Vagina (tissue), 2 donors: ENCODE data around the gene STK35. TPM values are rescaled to one million over a fixed set of nuclear protein-coding genes. Genes with fewer than 3 reads are reported as not detected.

Experiments
- DNase-seq, 2 donors: peaks; one replicate each; pipeline ENCODE4 v3.0.0-alpha.2; 2017; ENCODE audit errors: extremely low spot score in 2 of 2
- H3K27ac ChIP-seq: fragments of 200-600 bp; sonication (generic); one replicate; pipeline ENCODE4 v1.5.1; 2019
- H3K27me3 ChIP-seq: fragments of 200-600 bp; sonication (generic); one replicate; pipeline ENCODE4 v1.5.1; 2019
- H3K36me3 ChIP-seq, 2 donors: fragments of 200-600 bp; sonication (generic); one replicate each; pipeline ENCODE4 v1.5.1; 2017 to 2019
- H3K4me1 ChIP-seq: fragments of 200-600 bp; sonication (generic); one replicate; pipeline ENCODE4 v1.5.1; 2019
- H3K4me3 ChIP-seq, 2 donors: fragments of 200-600 bp; sonication (generic); 1 replicate in 1 of 2; 2 replicates in 1 of 2; pipeline ENCODE4 v1.5.1; 2016 to 2019
- H3K9me3 ChIP-seq: fragments of 200-600 bp; sonication (generic); one replicate; pipeline ENCODE4 v1.5.1; 2019
- POLR2A ChIP-seq, 2 donors: fragments of 450-650 bp; IDR thresholded peaks; one replicate each; pipeline ENCODE4 v1.6.1; 2017; ENCODE audit warnings: antibody characterized with exemption in 2 of 2, mild to moderate bottlenecking in 2 of 2, moderate library complexity in 2 of 2
- POLR2AphosphoS5 ChIP-seq, 2 donors: sonication (generic); formaldehyde crosslinking; IDR thresholded peaks; one replicate each; pipeline ENCODE4 v1.9.0; 2017; ENCODE audit warnings: antibody characterized with exemption in 2 of 2, mild to moderate bottlenecking in 2 of 2, low read depth in 1 of 2; ENCODE audit not compliant: insufficient read depth in 1 of 2
- intact Hi-C: fragments of 100-400 bp; cut with DNase I; formaldehyde crosslinking; loops from one replicate; pipeline ENCODE4 v1.15.1; 2023
- total RNA-seq: library from RNA; depleted of rRNA; stranded (reverse); fragments of >200 nt; gene quantifications from one replicate; pipeline ENCODE4 v1.2.3, GENCODE V29; 2016
- TF ChIP-seq, protein P1 (sequence below), 3 experiments: fragments of 450-650 bp in 2 of 3; fragments of 200-600 bp in 1 of 3; sonication (generic) in 1 of 3; IDR thresholded peaks; one replicate each; pipeline ENCODE4 v1.5.1; 2017 to 2019; ENCODE audit warnings: antibody characterized with exemption in 3 of 3, mild to moderate bottlenecking in 2 of 3, moderate library complexity in 2 of 3

Gene STK35
- total RNA-seq, 1 donor from 2014 or later, result 11.5 TPM

DNA sequence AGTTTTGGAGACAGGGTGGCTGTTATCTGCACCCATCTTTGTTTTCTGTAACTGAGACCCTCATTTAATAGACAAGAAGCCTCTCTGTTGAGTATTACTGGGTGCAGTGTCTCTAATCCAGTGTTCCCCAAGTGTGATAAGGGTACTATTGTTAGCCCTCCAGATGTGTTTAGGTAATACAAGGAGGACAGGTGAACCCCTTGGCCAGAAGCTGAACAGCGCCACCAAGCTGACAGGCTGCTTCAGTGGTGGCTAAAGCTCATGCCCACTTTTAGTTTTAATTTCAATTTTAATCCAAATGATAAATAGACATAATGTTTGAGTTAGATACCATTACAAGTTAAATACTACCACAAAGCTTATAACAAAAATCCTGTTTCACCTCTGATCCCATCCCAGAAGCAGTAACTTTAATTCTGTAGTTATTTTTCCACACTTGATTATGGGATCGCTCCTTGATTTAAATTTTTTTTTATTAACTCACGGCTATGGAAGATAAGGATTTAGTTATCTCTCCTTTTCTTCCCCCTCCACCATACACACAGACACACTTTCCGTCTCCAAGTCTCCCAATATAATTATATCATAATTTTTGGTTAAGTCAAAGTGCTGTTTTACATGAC is 8.4 kb upstream of the STK35 start:
- Histone ChIP-seq H3K36me3 (no peaks in the 10 kb centered on the region), H3K27me3 (no peaks in the 10 kb centered on the region), H3K9me3 (no peaks in the 10 kb centered on the region), H3K4me1 (no peaks in the 10 kb centered on the region), H3K4me3 (no peak overlapping the region), H3K27ac (no peak overlapping the region)
- no peak for DNase-seq
- TF ChIP-seq POLR2AphosphoS5 (IDR thresholded peaks at IDR 0.05; ENCODE audit: insufficient read depth in 1 of 2, low read depth in 1 of 2), result no peak
- TF ChIP-seq POLR2A (IDR thresholded peaks at IDR 0.05), result no peak
- TF ChIP-seq, protein P1, sequence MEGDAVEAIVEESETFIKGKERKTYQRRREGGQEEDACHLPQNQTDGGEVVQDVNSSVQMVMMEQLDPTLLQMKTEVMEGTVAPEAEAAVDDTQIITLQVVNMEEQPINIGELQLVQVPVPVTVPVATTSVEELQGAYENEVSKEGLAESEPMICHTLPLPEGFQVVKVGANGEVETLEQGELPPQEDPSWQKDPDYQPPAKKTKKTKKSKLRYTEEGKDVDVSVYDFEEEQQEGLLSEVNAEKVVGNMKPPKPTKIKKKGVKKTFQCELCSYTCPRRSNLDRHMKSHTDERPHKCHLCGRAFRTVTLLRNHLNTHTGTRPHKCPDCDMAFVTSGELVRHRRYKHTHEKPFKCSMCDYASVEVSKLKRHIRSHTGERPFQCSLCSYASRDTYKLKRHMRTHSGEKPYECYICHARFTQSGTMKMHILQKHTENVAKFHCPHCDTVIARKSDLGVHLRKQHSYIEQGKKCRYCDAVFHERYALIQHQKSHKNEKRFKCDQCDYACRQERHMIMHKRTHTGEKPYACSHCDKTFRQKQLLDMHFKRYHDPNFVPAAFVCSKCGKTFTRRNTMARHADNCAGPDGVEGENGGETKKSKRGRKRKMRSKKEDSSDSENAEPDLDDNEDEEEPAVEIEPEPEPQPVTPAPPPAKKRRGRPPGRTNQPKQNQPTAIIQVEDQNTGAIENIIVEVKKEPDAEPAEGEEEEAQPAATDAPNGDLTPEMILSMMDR (IDR thresholded peaks at IDR 0.05), result no peak
- intact Hi-C loops, result no loop called here

DNA sequence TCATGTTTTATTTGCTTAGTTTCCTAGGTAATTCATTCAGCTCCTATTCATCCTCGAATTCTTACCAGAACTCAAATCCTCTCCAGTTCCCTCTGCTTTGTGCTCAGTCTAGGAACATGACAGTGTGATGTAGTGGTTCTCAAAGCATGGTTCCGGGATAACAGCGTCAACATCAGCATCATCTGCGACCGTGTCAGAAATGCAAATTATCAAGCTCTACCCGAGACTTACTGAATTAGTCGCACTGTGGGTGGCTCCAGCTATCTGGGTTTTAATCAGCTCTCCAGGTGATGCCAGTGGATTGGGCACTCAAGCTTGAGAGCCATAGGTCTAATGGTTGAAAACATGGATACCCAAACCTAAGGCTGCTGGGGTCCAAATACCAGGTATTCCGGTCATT is 7.7 kb upstream of the STK35 start:
- intact Hi-C loops, result no loop called here
- DNase-seq, result no peak
- H3K27ac ChIP-seq, result no peak overlapping the region
- H3K27me3 ChIP-seq, result no peaks in the 10 kb centered on the region
- TF ChIP-seq POLR2A (IDR thresholded peaks at IDR 0.05) (no peak), POLR2AphosphoS5 (IDR thresholded peaks at IDR 0.05; ENCODE audit: insufficient read depth in 1 of 2, low read depth in 1 of 2) (no peak)
- TF ChIP-seq, protein P1 (IDR thresholded peaks at IDR 0.05), result no peak
- no peaks in the 10 kb centered on the region for H3K4me1 ChIP-seq
- H3K36me3 ChIP-seq, result no peaks in the 10 kb centered on the region
- H3K4me3 ChIP-seq, result no peak overlapping the region
- H3K9me3 ChIP-seq, result no peaks in the 10 kb centered on the region

DNA sequence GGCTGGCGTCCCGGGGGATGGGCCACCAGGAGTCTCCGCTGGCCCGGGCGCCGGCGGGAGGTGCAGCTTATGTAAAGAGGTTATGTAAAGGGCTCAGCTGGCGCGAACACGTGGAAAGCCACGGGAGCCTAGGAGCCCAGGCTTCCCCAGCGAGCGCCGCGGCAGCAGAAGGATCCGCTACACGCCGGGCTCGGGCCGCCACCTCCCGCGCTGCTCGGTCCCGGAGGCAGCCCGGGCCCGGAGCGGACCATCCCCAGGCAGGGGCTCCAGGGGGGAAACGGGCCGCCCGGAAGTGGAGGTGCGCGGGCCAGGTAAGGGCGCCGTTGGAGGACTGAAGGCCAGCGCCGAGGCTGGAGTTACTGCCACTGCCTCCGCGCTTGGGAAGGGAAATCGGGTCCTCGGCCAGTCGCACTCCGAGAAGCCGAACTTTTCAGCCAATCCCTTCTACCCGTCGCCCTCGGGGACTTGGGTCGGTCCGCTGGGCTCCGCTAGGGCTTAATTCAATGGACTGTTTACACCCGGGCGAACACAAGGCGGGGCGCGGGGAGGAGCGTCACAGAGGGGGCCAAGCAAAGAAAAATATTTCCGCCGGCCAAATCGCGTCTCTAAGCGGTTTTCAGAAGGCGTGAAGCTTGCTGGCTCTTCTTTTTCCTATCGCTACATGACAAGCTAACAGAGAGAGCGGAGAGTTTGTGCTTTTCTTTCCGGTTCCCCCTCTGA is 398 bp downstream of the STK35 start:
- DNase-seq, result peak in 1 of 2 donors; percentile 94
- Histone ChIP-seq H3K27ac (peak overlapping the region; percentile 98), H3K27me3 (no peaks in the 10 kb centered on the region), H3K4me3 (peak overlapping the region; percentile 90 to 97), H3K9me3 (no peaks in the 10 kb centered on the region), H3K36me3 (no peaks in the 10 kb centered on the region), H3K4me1 (peaks cover 47% of the 10 kb centered on the region)
- intact Hi-C loops, result no loop called here
- no peak for TF ChIP-seq POLR2AphosphoS5 (IDR thresholded peaks at IDR 0.05; ENCODE audit: insufficient read depth in 1 of 2, low read depth in 1 of 2)
- TF ChIP-seq, protein P1 (IDR thresholded peaks at IDR 0.05), result peak in 1 of 3 experiments; percentile 27

DNA sequence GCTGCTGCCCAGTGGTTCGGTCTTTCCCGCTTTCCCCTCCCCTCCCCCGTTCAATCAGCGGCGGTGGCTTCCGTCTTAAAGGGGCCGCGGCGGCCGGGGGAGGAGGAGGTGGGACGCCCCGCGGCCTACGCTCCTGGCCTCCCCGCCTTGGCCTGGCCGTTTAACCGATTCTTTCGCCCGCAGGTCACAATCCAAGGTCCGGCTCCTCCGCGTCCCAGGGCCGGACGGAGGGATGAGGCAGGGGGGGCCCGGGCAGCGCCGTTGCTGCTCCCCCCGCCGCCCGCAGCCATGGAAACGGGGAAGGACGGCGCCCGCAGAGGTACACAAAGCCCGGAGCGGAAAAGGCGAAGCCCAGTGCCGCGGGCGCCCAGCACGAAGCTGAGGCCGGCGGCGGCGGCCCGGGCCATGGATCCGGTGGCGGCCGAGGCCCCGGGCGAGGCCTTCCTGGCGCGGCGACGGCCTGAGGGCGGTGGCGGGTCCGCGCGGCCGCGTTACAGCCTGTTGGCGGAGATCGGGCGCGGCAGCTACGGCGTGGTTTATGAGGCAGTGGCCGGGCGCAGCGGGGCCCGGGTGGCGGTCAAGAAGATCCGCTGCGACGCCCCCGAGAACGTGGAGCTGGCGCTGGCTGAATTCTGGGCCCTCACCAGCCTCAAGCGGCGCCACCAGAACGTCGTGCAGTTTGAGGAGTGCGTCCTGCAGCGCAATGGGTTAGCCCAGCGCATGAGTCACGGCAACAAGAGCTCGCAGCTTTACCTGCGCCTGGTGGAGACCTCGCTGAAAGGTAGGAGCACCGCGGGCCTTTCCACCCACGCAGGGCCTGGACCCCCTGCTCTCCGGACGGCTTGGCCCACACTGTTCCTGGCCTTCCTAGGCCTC is 1.2 kb downstream of the STK35 start:
- TF ChIP-seq, protein P1 (IDR thresholded peaks at IDR 0.05), result no peak
- peak; percentile 70 to 95 for TF ChIP-seq POLR2AphosphoS5 (IDR thresholded peaks at IDR 0.05; ENCODE audit: insufficient read depth in 1 of 2, low read depth in 1 of 2)
- TF ChIP-seq POLR2A (IDR thresholded peaks at IDR 0.05), result peak in 1 of 2 donors; percentile 44
- peak in 1 of 2 donors; percentile 92 for DNase-seq
- Histone ChIP-seq H3K36me3 (no peaks in the 10 kb centered on the region), H3K4me1 (peaks cover 55% of the 10 kb centered on the region), H3K9me3 (no peaks in the 10 kb centered on the region), H3K4me3 (peak overlapping the region; percentile 90 to 97), H3K27ac (peak overlapping the region; percentile 98), H3K27me3 (no peaks in the 10 kb centered on the region)
- intact Hi-C loops, result no loop called here
